Stimulated activated CD4-positive, alpha-beta T cell treated with anti-CD3 and anti-CD28 coated beads, Interleukin-1b, Interleukin-23, amount 100 ng/mL, for 1 hour (primary cell): Measurements from ENCODE around the gene CNPY2.
"Not testable (repeated sequence)": the region's sequence is repeated elsewhere in the genome, so short reads cannot be mapped to it uniquely, and the experiment has no call there.

ENCODE experiments used
- DNase-seq, 2 donors: peaks; one replicate each; pipeline ENCODE4 v3.0.0-alpha.2; 2020; ENCODE audit warnings: low read depth in 2 of 2

The CNPY2 gene

DNA sequence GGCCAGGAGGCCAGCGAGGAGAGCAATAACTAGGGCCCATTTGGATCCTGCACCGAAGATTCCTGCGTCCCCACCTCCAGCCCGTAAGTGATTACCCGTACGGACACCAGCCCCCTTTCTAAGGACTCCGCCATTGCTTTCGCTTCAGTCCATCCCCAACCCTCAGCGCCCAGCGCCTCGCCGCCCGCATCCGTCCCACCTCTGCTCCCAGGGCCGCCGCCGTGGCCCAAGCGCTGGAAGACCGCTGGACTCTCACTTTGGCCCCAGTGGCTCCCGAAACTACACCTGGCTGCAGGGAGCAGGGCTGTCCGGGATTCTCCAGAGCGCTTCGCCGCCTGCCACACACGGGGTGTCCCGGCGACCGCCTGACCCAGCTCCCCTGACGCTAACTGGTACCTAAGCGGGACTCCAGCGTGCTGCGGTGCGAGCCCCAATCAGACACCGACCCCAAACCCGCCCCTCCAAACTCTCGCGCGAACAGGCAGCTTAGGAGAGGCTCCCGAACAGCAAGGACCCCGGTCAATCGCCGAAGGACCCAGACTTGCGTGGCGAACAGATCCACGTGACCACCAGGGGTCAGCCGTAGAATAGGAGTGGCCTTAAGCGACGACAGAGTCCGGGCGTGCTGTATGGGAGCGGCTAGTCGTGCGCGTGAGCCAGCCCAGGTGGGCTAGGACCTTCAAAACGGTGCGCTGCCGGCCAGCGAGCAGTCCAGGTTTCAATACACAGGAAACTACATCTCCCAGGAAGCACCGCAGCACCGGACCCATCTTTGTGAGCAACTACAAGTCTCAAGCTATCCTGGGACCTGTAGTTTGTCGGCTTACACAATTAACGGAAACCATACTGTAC lies at the start of gene CNPY2:
Gene CNPY2, minus strand, starts transcription at position 367 of the 852 bp plus-strand sequence. CDS start 771 bp downstream, outside the sequence.
- peak; percentile 76 for DNase-seq

DNA sequence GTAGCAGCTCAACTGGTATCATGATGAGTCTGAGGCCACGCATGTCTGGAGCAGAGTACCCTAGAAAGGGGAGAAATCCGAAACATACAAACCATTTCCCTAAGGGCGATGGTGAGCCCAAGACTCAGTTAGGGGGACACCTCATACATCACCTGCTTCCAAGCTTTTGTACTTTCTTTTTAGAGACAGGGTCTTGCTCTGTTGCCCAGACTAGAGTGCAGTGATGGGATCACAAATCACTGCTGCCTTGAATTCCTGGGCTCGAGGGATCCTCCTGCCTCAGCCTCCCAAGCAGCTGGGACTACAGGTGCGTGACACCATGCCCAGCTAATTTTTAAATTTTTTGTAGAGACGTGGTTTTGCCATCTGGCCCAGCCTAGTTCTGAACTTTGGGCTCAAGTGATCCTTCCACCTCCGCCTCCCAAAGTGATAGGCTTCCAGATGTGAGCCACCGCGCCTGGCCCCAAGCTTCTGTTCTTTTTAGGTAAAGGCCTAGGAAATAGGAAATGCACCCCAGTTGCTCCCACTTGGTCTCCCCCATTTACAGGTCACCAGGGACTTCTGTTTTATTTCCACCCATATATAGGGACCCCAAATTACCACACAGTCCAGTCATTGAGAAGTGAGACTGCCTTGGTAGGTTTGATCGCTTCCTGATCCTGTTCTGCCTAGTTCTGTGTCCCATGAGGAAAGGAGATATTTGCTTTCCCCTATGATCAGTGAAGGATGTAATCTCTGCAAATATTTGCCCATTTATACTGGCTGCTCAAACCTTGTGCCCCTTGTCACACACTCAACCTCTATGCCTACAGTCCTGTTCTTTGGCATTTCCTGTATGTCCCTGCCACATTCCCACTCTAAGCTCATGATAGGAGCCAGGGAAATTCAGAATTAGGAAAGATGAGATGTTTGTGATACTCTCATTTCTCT lies 46.6 kb upstream of the CNPY2 start, which contains the start of gene APOF:
Gene APOF, minus strand, starts transcription at position 728 of the 930 bp plus-strand sequence. Its CDS starts 112 bp downstream, at position 616.
- no peak for DNase-seq

DNA sequence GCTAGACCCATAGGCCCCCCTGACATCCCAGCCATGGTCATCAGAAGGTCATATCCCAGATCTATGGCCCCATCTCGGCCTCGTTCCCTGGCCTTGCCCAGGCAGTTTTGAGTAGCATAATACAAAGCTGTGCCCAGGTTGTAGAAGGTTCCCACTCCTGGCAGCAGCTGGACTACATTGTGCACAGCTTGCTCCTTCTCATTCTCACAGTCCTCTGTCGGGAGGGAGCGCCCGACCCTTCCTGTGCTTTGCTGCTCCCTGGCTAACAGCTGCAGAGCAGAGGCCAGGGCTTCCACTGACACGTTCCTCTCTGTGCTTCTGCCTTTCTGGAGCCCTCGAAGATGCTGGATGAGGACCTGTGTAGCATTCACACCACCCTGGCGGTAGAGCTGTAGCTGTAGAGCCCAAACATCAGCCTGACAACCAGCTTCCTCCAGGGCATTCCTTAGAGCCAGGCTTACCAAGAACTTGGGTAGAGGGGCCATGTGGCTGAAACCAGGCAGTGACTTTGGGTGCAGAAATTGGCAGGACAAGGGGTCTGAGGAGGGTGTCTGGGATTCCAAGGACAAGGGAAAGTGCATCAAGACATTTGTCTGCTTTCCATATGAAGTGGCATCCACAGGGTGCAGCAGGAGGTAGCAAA lies 45.8 kb upstream of the CNPY2 start:
- no peak for DNase-seq

DNA sequence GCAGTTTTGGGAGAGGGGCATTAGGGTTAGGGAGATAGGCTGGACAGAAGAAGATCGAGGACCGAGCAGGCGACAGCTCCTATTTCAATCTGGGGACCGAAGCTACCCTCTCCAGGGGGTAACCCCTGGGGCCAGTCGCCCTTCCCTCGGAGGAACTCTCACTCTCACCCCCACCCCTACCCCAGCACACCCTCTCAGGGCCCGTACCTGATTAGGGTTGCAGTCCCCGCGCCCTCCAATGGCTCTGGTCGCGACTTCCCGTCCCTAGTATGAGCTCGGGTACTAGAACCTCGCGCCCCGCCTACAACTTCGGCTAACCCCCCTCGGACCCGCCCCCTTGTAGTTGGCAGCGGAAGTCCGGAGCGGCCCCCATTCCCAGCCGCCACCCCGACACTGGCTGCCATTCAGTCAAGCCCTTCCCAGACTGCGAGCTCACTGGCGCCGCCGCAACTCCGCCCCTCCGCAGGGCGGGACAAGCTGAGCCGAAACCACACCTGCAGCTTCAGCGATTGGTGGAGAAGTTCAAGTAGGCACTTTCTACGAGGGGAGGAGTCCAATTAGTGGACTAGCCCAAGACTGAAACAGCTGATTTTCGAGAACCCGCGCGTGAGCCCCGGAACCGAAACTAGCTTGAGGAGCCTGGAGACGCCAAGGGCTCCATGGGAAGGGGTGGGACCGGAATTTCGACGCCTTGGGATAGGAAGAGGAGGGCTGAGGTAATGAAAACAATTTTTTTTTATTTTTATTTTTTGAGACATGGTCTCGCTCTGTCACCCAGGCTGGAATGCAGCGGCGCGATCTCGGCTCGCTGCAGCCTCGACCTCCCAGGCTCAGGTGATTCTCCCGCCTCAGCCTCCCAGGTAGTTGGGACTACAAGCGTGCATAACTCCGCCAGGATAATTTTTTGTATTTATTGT lies 44.3 kb upstream of the CNPY2 start, which contains the start of gene STAT2:
Gene STAT2, minus strand, starts transcription at position 257 of the 917 bp plus-strand sequence. CDS start 3,536 bp downstream, outside the sequence.
- DNase-seq = peak; percentile 94 to 99

DNA sequence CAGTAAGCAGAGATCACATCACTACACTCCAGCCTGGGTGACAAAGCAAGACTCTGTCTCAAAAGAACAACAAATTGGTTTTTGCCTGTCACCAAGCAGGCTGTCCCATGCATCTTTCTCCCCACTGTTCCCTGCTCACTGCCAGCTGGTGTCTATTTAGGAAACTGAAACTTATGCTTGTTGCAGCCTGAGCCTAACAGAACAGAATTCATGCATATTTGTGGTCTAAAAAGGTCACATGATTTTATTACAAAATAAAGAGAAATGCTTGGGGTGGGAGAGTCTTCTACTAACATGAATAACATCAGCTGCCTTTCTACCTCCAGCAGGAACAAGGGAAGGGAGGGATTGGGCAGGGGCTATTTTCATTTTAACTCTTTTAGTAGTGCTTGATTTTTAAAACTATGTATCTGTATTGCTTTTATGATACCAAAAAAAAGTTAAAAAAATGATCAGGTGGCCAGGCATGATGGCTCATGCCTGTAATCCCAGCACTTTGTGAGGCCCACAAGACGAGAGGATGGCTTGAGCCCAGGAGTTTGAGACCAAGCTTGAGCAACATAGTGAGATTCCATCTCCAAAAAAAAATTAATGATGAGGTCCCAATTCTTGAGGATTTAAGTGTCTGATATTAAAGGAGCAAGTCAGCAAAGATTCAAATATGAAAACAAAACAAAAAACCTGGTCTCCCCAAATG lies 43.2 kb upstream of the CNPY2 start:
- DNase-seq = no peak

DNA sequence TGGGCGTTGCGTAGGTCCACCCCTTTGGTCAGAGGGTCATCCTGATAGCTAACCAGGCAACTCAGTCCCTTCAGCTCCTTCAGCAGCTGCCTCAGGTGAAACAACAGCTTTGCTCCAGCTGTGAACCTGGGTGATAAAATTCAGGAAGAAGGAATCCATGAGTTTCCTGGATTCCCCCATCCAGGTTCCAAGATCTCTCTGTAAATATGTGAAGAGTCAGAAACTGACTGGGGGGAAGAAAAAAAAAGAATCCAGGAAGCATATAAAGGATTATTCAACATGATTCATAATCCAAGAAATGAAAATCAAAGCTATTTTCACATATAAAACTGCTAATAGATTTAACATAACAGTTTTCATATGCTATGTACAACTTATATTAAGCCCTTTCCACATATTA lies 35.5 kb upstream of the CNPY2 start:
- DNase-seq = no peak

DNA sequence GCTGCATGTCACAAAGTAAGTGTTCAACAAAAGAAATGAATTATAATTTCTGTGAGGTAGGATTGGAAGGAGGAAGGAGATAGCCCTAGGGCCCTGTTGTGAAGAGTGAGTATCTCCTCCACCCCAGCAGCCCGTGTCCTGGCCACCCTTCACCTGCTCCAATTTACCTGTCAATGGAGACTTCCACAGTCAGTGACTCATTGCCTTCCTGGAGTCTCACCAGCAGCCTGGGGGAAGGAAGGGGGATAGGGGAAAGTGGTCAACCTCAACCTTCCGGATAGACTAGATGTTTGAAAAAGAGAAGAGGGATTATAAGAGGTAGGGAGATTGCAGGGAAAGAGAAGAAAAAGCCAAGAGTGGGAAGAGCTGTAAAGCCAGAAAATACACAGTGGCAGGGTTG lies 34.9 kb upstream of the CNPY2 start:
- DNase-seq = no peak

DNA sequence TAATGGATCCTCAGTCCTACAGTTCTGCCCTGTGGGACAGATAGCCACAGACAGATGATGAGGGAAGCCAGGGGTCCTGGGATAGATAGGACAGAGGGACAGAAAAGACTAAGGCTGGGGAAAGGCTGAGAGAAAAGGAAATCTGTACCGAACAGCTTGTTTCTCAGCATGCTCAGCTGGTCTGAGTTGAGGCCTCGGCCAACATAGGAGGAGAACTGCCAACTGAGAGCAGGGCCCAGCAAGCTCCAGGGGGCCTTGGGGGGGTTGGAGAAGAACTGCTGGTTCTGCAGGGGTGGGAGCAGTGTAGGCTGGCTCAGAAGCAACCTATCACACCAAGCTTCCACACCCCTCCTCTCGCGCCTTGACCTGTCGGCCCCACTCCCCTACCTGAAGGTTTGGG lies 33.0 kb upstream of the CNPY2 start:
- DNase-seq = no peak

DNA sequence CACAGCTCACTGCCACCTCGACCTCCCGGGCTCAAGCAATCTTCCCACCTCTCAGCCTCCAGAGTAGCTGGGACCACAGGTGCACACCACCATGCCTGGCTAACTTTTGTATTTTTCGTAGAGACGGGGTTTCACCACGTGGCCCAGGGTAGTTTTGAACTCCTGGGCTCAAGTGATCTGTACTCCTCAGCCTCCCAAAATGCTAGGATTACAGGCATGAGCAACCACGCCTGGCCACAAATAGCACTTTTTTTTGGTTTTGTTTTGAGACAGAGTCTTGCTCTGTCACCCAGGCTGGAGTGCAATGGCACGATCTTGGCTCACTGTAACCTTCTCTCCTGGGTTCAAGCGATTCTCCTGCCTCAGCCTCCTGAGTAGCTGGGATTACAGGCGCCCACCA lies 31.5 kb upstream of the CNPY2 start:
- not testable (repeated sequence) for DNase-seq

DNA sequence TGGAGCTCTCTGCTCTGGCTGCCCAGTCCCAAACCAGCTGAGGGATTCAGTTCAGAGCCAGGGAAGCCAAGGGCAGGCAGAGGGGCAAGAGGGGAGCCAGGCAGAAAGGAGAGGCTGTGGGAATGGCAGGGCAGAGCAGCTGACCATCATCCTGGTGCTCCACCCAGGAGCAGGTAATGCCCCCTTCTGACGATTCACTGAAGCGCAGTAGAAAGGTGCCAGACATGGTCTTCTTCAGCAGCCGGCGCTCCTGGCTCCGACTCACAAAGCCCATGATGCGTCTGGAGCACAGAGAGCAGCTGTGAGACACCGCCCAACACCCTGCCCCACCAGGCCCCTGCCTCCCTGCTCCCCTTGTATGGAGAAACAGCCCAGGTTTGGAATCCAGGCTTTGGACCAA lies 30.9 kb upstream of the CNPY2 start:
- DNase-seq = no peak

DNA sequence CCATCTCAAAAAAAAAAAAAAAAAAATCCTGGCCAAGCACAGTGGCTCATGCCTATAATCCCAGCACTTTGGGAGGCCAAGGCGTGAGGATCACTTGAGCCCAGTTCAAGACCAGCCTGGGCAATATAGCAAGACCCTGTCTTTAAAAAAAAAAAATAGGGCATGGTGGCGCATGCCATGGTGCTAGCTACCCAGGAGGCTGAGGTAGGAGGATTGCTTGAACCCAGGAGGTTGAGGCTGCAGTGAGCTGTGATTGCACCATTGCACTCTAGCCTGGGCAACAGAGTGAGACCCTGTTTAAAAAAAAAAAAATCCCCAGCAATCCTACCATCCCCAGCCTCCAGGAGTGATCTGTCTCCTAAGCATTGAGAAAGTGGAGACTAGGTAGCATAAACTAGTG lies 26.5 kb upstream of the CNPY2 start:
- DNase-seq = not testable (repeated sequence)

DNA sequence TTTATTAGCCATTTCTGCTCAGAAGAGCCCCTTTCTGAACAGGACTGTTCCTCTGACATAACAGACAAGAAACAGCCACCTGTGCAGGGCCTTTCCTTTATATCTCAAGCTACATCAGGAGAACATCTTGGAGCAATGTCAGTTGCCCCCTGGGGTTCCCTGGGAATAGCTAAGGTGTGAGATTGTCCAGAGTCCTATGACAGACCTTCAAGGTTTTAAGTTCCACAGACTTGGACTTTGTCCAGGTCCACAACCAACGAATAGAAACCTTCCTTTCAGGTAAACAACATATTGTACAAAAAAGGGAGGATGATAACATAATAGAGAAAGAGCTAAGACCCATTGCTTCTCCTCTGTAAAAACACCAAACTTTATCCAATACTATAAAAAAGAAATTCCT lies 25.8 kb upstream of the CNPY2 start:
- no peak for DNase-seq

DNA sequence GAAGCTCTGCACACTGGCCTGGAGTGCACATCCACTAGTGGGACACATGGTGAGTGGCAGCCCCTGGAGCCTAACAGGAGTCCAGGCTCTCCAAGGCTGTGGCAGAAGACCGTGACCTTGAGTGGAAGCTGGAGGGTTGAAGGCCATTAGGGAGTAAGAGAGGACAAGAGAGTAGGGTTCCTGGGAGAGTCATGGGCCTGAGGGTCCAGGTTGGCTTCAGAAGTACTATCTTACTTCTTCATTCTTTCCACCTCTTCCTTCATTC lies 23.3 kb upstream of the CNPY2 start:
- no peak for DNase-seq

DNA sequence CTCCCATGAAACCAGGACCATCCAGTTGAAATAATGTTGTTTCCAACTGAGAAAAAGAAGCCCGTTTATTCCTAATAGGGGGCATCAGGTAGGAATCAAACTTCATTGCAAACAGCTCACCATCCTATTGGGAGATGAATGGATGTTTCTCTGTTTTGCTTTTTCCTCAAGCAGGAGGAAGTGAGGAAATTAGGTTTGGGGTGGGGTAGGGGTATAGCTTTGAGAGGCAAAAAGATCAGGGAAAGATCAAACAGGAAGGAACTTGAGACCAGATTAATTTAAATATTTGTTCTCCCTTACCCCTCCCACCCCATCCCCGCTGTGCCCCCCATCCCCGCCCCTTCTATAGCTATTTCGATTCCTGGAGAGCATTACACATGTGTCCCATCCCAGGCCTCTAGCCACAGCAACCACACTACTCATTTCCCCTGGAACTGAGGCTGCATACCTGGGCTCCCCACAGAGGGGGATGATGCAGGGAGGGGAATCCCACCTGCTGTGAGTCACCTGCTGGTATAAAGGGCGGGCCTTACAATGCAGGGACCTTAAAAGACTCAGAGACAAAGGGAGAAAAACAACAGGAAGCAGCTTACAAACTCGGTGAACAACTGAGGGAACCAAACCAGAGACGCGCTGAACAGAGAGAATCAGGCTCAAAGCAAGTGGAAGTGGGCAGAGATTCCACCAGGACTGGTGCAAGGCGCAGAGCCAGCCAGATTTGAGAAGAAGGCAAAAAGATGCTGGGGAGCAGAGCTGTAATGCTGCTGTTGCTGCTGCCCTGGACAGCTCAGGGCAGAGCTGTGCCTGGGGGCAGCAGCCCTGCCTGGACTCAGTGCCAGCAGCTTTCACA lies 22.7 kb upstream of the CNPY2 start, which contains the start of gene IL23A:
Gene IL23A, plus strand, starts transcription at position 577 of the 850 bp plus-strand sequence. Its CDS starts 161 bp downstream, at position 738.
- peak; percentile 61 to 76 for DNase-seq

DNA sequence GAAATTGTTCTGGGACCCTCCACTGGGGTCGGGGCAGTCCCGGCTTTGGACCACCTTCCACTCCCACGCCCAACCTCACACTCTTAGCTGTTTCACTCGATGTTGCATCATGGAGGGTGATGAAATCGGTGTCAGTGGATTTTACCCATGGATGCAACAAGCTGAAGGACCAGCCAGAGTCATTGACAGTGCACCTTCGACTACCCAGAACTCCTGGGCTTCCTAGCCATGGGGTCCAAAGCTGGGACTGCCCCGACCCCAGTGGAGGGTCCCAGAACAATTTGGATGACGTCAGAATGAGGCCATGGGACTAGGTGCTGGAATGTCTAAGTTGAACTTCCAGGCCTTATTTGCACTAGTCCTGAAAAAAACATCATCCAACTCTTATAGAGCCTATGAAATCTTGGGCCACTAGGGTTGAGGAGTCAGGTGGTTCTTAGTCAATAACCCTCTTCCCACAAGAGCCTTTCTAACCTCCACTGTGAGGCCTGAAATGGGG lies 22.0 kb upstream of the CNPY2 start:
- DNase-seq = no peak

DNA sequence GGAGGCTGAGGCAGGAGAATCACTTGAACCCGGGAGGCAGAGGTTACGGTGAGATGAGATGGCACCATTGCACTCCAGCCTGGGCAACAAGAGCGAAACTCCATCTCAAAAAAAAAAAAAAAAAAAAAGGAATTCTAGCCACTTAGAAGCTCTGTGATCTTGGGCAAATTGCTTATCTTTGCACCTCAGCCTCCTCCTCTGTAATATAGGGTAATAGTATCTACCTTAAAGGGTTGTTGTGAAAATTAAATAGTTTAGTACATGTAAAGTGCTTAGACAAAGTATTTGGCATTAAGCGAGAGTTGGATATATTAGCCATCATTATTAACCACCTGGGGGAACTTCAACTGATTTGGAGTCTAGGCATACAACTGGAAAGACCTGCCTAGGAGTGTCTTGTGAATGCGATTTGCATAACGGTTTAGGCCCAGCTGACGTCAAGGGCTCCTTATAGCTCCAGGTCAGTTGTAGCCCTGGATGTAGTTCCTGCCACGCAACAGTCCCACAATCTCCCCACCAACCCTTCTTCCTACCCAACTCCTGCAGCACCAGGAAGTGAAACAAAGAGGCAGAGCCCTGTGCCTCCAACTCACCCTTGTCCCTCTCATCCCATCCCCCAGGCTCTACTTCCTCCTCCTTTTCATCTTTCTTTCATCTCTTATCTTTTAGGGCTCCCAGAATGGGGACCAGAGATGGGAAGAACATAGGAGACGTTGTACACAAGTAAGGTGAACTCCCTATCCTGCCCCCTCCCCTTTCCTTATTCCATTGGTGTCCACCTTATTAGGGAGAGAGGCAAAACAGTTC lies 20.8 kb upstream of the CNPY2 start:
- DNase-seq = no peak

DNA sequence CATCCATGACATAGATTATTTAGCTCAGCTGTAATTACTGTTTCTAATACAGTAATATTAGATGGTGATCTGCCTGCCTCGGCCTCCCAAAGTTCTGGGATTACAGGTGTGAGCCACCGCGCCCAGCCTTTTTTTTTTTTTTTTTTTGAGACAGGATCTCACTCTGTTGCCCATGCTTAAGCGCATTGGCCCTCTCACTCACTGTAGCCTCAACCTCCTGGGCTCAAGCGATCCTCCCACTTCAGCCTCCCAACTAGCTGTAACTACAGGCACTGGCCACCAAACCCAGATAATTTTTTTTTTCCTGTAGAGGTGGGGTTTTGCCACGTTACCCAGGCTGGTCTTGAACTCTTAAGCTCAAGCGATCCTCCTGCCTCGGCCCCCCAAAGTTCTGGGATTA lies 19.7 kb upstream of the CNPY2 start:
- not testable (repeated sequence) for DNase-seq

DNA sequence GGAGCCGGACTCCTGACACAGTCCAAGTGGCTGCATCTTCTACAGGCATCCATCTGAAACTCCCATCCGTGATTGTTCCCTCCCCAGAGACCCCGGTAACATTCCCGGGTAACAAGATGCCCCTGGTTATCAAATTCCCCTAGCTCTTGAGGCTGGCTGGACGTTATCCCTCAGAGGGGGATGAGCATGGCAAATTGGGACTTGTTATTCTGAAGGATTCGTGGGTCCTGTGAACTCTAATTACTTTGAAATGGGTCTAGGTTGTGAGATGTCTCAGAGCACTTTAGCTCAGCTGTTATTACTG lies 18.7 kb upstream of the CNPY2 start:
- no peak for DNase-seq
